Endothelial cell (in vitro differentiated cells): Measurements from ENCODE around the gene LCLAT1. TPM values are rescaled to one million over a fixed set of nuclear protein-coding genes. Genes with fewer than 3 reads are reported as not detected.

ENCODE experiments used
- DNase-seq: peaks from one replicate; pipeline ENCODE4 v3.0.0; 2021; ENCODE audit warnings: low spot score
- H3K27ac Mint-ChIP-seq: one replicate; pipeline ENCODE4 v1.8.0; 2021; ENCODE audit warnings: mixed read lengths, inconsistent platforms; ENCODE audit not compliant: unreplicated experiment
- H3K27me3 Mint-ChIP-seq: one replicate; pipeline ENCODE4 v1.8.0; 2021; ENCODE audit warnings: mild to moderate bottlenecking, moderate library complexity, mixed read lengths, inconsistent platforms; ENCODE audit not compliant: unreplicated experiment
- H3K36me3 Mint-ChIP-seq: one replicate; pipeline ENCODE4 v1.8.0; 2021; ENCODE audit warnings: mild to moderate bottlenecking, low read depth, mixed read lengths, inconsistent platforms; ENCODE audit not compliant: unreplicated experiment
- H3K4me1 Mint-ChIP-seq: one replicate; pipeline ENCODE4 v1.8.0; 2021; ENCODE audit warnings: mild to moderate bottlenecking, mixed read lengths, inconsistent platforms; ENCODE audit not compliant: unreplicated experiment
- H3K4me3 Mint-ChIP-seq: one replicate; pipeline ENCODE4 v1.8.0; 2021; ENCODE audit warnings: mild to moderate bottlenecking, mixed read lengths, inconsistent platforms; ENCODE audit not compliant: unreplicated experiment
- H3K9me3 Mint-ChIP-seq: one replicate; pipeline ENCODE4 v1.8.0; 2021; ENCODE audit warnings: mixed read lengths, inconsistent platforms; ENCODE audit not compliant: unreplicated experiment
- CTCF ChIP-seq: fragments of 200-600 bp; sonication (generic); IDR thresholded peaks from one replicate; pipeline ENCODE4 v1.5.0; 2021; ENCODE audit warnings: antibody characterized with exemption; ENCODE audit not compliant: unreplicated experiment
- total RNA-seq: library from RNA; stranded (reverse); fragmentation: NEBNext Ultra II Directional; extraction: Animal tissue kit (Norgen Biotek cat#: 25700); gene quantifications from one replicate; pipeline ENCODE4 v1.2.1, GENCODE V29; 2021; ENCODE audit not compliant: unreplicated experiment

LCLAT1 gene
- total RNA-seq, 1 donor from 2014 or later, result 20.9 TPM

DNA sequence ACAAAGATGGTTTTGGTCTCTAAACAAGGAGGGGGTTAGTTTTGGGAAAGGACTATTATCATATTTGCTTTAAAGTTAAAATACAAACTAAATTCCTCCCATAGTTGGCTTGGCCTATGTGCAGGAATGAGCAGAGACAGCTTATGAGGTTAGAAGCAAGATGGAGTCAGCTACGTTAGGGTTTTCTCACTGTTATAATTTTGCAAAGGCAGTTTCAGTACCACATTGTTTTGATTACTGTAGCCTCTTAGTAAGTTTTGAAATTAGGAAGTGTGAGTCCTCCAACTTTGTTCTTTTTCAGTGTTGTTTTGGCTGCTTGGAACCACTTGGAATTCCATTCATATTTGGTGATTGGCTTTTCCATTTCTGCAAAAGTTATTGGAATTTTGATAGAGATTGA, 23.4 kb downstream of the LCLAT1 start:
- no peaks in the 10 kb centered on the region for H3K27me3 Mint-ChIP-seq
- DNase-seq, result no peak
- no peak for TF ChIP-seq CTCF
- H3K4me3 Mint-ChIP-seq, result no peak overlapping the region
- H3K27ac Mint-ChIP-seq, result no peak overlapping the region
- H3K36me3 Mint-ChIP-seq, result no peaks in the 10 kb centered on the region
- H3K4me1 Mint-ChIP-seq, result no peaks in the 10 kb centered on the region
- no peaks in the 10 kb centered on the region for H3K9me3 Mint-ChIP-seq

- TF ChIP-seq CTCF, result no peak
- Mint-ChIP-seq H3K27ac (no peak overlapping the region), H3K27me3 (no peaks in the 10 kb centered on the region), H3K9me3 (no peaks in the 10 kb centered on the region), H3K4me3 (no peak overlapping the region), H3K36me3 (no peaks in the 10 kb centered on the region), H3K4me1 (no peaks in the 10 kb centered on the region)
- DNase-seq, result no peak
Observed at GRCh38 chr2:30472326-30472725, 25.3 kb downstream of the LCLAT1 start.

DNA sequence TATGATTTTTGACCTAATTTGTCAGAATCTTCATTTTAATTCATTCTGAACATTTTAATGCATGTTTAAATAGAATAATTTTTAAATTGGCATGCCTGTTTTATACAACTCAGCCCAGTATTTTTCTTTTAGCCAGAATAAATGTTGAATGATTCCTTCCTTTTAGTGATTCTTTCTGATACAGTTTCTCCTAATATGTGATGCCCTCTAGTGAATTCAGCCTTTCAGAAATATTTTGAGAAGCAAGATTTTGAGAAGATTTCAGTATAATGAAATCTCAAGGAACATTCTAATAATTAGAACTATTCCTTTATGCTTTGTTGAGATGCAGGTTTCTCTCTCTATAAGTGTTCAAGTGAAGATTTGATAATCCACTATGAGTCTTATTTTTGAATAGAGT, 28.5 kb downstream of the LCLAT1 start:
- Mint-ChIP-seq H3K27me3 (no peaks in the 10 kb centered on the region), H3K4me1 (no peaks in the 10 kb centered on the region), H3K27ac (no peak overlapping the region), H3K4me3 (no peak overlapping the region), H3K36me3 (no peaks in the 10 kb centered on the region), H3K9me3 (no peaks in the 10 kb centered on the region)
- DNase-seq, result no peak
- no peak for TF ChIP-seq CTCF

DNA sequence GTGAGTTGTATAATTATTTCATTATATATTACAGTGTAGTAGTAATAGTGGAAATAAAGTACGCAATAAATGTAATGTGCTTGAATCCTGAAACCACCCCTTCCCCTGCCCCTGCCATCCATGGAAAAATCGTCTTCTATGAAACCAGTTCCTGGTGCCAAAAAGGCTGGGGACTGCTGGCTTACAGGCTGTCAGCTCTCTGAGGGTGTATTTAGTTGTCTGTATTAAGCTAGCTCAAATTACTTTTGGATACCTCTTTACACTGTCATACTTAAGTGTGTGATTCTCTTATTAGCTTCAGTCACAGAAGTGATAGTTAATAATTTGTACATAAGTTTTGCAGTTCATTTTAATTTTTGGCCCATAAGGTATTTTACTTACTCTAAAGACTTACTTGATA, 29.6 kb downstream of the LCLAT1 start:
- no peak overlapping the region for H3K4me3 Mint-ChIP-seq
- no peaks in the 10 kb centered on the region for H3K9me3 Mint-ChIP-seq
- H3K27me3 Mint-ChIP-seq, result no peaks in the 10 kb centered on the region
- TF ChIP-seq CTCF, result no peak
- H3K27ac Mint-ChIP-seq, result no peak overlapping the region
- H3K36me3 Mint-ChIP-seq, result no peaks in the 10 kb centered on the region
- peaks cover 10% of the 10 kb centered on the region for H3K4me1 Mint-ChIP-seq
- no peak for DNase-seq

GRCh38 chr2:30480703-30481322, 33.8 kb downstream of the LCLAT1 start:
- no peaks in the 10 kb centered on the region for H3K27me3 Mint-ChIP-seq
- H3K27ac Mint-ChIP-seq, result no peak overlapping the region
- H3K36me3 Mint-ChIP-seq, result no peaks in the 10 kb centered on the region
- no peak overlapping the region for H3K4me3 Mint-ChIP-seq
- no peaks in the 10 kb centered on the region for H3K9me3 Mint-ChIP-seq
- peaks cover 10% of the 10 kb centered on the region for H3K4me1 Mint-ChIP-seq
- no peak for TF ChIP-seq CTCF
- DNase-seq, result no peak
